IPS DF 6.9 (cell line): ENCODE results near the gene PLPP3.

ENCODE experiments used
- DNase-seq: peaks from one replicate; pipeline ENCODE4 v3.0.0-alpha.2; 2013; ENCODE audit warnings: low read depth, low spot score
- H3K27ac ChIP-seq: one replicate; pipeline ENCODE4 v1.5.1; 2013; ENCODE audit warnings: low read length, control low read depth
- H3K27me3 ChIP-seq: 2 replicates; pipeline ENCODE4 v1.6.1; 2013; ENCODE audit warnings: mild to moderate bottlenecking, low read length; ENCODE audit not compliant: control insufficient read depth, insufficient read depth
- H3K36me3 ChIP-seq: 2 replicates; pipeline ENCODE4 v1.6.1; 2013; ENCODE audit warnings: low read length; ENCODE audit not compliant: control insufficient read depth, insufficient read depth
- H3K4me1 ChIP-seq: 2 replicates; pipeline ENCODE4 v1.6.1; 2013; ENCODE audit warnings: low read length; ENCODE audit not compliant: control insufficient read depth, insufficient read depth
- H3K4me3 ChIP-seq: 2 replicates; pipeline ENCODE4 v1.5.1; 2013; ENCODE audit warnings: mild to moderate bottlenecking, low read length
- H3K9me3 ChIP-seq: 2 replicates; pipeline ENCODE4 v1.6.1; 2013; ENCODE audit warnings: low read length, inconsistent platforms; ENCODE audit not compliant: control insufficient read depth, insufficient read depth
- WGBS: extraction: QIAGEN DNeasy Blood & Tissue Kit; methylation state at CpG from one replicate; pipeline ENCODE4 v1.1.7; 2013; ENCODE audit warnings: mixed read lengths, missing lambda C conversion rate; ENCODE audit not compliant: insufficient read length, insufficient coverage; 5-methylcytosine and 5-hydroxymethylcytosine counted together

The PLPP3 gene

DNA sequence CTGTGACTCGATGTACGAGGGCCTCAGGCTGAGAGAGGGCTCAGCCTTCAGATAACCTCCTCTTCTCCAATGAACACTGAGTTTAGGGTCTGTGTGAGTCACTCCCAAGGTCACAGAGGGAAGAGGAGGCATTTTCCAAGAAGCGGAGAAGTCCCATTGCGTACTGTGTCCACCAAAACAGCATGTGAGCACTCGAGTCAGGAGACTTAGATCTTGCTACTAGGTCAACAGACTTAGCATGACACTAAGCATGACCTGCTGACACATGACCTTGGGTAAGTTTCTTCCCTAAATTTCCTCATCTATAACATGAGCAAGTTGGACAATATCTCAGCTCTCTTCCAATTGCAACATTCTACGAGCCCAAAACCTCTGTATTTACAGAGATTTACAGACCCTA, 68.0 kb downstream of the PLPP3 start:
- no peak overlapping the region for H3K4me3 ChIP-seq
- H3K27me3 ChIP-seq: no peaks in the 10 kb centered on the region
- no peaks in the 10 kb centered on the region for H3K9me3 ChIP-seq
- H3K27ac ChIP-seq: no peak overlapping the region
- H3K4me1 ChIP-seq: peaks cover 3% of the 10 kb centered on the region; the same call in 1 of the 2 replicates
- no peak for DNase-seq
- no CpG with 5 or more reads among the region's 6 CpGs for WGBS
- H3K36me3 ChIP-seq: peaks cover 22% of the 10 kb centered on the region; the same call in 1 of the 2 replicates

DNA sequence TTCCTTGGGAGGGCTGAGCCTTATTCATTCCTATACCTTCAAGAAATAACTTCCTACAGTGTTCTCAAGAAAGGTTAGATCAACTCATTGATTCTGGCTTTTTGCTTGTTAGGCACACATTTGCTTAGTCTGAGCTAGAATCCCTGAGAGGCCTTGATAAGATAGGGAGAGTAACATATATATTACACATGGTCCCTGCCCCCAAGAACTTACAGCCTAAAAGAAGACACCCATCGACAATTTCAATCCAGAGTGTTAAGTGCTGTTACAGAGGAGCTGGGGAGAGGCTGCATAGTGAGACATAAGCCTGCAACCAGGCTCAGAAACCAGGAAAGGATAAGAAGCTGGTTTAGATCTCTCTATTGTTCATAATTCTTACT, 68.7 kb downstream of the PLPP3 start:
- no CpG with 5 or more reads among the region's 1 CpG for WGBS

DNA sequence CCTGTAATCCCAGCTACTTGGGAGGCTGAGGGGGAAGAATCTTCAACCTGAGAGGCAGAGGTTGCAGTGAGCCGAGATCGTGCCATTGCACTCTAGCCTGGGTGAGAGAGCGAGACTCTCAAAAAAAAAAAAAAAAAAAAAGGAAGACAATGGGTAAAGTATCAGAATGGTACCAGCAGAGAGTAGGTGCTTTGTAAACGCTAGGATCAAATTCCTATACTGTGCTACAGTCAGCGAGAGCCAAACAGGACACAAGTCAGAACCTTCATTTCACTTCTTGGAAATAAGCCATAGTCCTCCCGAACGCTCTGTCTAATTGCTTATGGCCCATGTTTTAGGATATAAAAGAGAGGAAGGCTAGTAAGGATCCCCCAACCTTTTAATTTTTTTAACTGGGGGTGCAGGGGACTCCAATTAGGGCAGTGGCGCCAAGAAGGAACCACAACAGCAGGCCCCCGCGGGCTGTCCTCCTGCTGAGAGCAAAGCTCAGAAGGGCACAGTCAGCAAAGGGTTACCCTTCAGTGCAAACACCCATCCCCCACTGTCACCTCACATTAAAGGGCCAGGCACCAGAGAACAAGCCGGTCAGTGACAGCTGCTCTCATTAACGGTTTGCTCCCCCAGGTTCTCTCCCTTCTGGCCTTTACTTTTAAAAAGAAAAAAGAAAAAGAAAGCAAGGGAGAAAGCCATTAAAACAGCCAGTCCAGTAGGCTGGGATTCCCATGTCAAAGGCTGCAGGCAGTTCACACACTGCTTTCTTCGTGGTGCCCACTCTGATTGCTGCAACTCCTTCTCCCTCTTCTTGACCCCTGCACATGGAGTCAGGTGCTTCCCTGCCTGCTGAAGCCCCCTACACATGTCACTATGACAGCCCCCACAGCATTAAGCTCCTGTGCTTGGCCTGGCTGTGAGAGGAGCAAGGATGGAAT, 69.4 kb downstream of the PLPP3 start:
- Histone ChIP-seq H3K4me3 (no peak overlapping the region), H3K27ac (no peak overlapping the region), H3K9me3 (no peaks in the 10 kb centered on the region), H3K36me3 (peaks cover 27% of the 10 kb centered on the region; the same call in 1 of the 2 replicates), H3K27me3 (no peaks in the 10 kb centered on the region), H3K4me1 (peaks cover 2% of the 10 kb centered on the region; the same call in 1 of the 2 replicates)
- no CpG with 5 or more reads among the region's 13 CpGs for WGBS
- no peak for DNase-seq

More for the DNA sequence above, 68.7 kb downstream of the PLPP3 start:
- H3K27ac ChIP-seq: no peak overlapping the region
- no peaks in the 10 kb centered on the region for H3K9me3 ChIP-seq
- H3K4me1 ChIP-seq: peaks cover 2% of the 10 kb centered on the region; the same call in 1 of the 2 replicates
- no peak overlapping the region for H3K4me3 ChIP-seq
- DNase-seq: no peak
- H3K36me3 ChIP-seq: peaks cover 27% of the 10 kb centered on the region; the same call in 1 of the 2 replicates
- H3K27me3 ChIP-seq: no peaks in the 10 kb centered on the region

DNA sequence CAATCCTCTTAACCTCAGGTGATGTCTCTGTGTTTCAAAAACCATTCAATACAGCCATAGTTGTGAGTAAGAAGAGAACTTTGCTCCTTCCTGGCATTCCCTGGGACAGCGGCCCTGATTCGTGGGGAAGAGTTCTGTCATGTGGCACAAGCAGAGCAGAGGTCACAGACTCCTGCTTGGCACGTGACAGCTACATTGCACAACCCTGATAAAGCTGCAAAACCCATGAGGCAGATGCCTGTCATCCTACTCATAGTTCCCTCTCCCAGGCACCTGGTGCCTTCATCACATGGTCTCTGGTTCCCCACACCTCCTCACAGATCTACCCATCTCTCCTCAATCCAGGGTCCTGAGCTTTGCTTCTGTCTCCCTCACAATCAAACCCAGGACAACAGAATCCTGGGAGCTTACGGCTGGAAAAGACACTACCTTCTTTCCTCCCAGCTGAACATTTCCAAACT, 70.8 kb downstream of the PLPP3 start:
- DNase-seq: no peak
- Histone ChIP-seq H3K27ac (no peak overlapping the region), H3K4me3 (no peak overlapping the region), H3K9me3 (no peaks in the 10 kb centered on the region), H3K4me1 (peaks cover 2% of the 10 kb centered on the region; the same call in 1 of the 2 replicates), H3K36me3 (peaks cover 27% of the 10 kb centered on the region; the same call in 1 of the 2 replicates), H3K27me3 (no peaks in the 10 kb centered on the region)
- WGBS: no CpG with 5 or more reads among the region's 4 CpGs

DNA sequence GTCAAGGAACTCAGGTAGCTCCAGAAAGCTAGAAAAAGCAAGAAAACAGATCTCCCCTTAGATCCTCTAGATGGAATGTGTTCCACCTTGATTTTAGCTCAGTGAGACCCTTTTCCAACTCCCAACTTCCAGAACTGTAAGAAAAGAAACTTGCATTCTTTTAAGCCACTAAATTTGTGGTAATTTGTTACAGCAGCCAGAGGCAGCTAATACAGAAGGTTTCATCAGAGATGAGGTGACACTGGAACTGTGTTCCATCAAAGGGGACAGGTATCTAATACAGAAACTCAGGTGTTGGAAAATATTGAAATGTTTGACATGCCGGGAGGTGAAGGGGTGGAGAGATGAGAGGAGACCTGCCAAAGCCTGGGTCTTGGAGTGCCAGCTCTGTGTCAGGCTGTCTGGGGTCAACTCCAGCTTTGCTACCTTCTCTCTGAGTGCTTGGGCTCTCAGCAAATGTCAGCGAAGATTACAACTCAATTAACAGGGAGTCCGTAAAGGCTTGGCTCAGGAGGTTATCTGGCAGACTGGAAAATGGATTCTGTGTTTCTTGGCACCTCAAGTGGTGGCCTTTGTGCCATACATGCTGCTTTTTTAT, 71.3 kb downstream of the PLPP3 start:
- Histone ChIP-seq H3K9me3 (no peaks in the 10 kb centered on the region), H3K36me3 (peaks cover 27% of the 10 kb centered on the region; the same call in 1 of the 2 replicates), H3K4me1 (peaks cover 2% of the 10 kb centered on the region; the same call in 1 of the 2 replicates), H3K4me3 (no peak overlapping the region), H3K27ac (no peak overlapping the region), H3K27me3 (no peaks in the 10 kb centered on the region)
- WGBS: no CpG with 5 or more reads among the region's 3 CpGs
- DNase-seq: no peak

DNA sequence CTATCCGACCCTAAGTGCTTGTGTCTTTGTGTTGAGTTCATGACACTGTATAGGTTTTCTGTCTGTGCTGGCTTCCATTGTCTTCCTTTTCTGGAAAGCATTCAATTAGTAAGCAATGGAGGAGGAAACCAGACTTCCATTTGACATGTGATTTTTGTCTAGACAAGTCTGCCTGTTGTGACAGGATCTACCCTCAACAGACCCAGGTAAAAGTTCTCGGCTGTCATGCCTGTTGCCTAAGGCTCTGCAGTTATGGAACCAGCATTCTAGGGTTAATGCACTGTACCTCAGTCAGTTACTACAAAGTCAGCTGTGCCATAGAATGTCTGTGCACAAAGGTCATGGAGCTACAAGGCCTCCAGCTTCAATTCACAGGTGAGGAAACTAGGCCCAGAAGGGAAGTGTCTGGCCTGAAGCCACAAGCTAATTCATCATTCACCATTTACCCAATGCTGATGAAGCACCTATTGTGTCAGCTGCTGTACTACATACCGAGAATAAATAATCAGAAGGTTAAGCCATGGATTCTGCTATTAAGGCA, 72.3 kb downstream of the PLPP3 start:
- no peak overlapping the region; the same call in 1 of the 2 replicates for H3K4me3 ChIP-seq
- H3K27me3 ChIP-seq: no peaks in the 10 kb centered on the region
- H3K4me1 ChIP-seq: peaks cover 2% of the 10 kb centered on the region; the same call in 1 of the 2 replicates
- no peak for DNase-seq
- WGBS: no CpG with 5 or more reads among the region's 3 CpGs
- H3K9me3 ChIP-seq: no peaks in the 10 kb centered on the region
- no peak overlapping the region for H3K27ac ChIP-seq
- peaks cover 25% of the 10 kb centered on the region; the same call in 1 of the 2 replicates for H3K36me3 ChIP-seq

DNA sequence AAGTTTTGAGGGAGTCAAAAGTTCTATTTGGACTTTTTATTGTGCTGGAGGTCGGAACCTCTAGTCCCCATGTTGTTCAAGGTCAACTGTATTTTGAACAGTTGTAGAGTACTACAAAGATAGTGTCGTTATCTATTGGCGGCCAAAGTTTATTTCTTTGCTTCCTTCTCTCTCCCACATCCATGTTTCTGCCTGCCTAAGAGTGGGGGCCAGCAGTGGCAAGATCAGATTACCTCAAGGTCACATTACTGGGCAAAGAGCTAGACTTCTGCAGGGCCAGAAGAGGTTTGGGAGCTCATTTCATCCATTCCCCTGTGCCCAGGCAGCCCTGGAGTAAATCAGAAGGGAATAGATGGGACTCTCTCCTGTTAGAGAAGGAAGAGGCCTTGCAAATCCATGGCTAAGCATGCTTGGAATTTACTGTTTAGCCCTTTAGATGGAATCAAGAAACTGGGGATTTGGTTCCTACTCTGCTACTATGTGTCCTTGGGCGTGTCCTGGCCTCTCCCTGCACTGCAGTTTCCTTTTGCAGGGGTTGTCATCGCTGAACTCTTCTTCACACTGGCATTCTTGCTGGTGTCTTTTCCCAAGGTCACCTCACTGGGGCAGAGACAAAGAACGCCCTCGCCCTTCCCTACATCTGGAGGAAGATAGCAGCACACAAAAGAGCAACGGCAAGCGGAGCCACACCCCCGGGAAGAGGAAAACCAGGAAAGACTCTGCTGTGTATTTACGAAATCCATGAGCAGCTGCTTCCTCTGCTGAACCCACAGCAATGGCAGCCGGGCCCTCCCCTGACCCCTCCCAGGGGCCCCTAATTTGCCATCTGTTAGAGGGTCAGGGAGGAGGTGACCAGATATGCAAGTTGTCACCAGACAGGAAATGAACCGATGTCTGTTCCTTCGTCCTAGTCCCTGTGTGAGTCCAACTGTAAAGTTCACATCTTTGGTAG, 73.3 kb downstream of the PLPP3 start:
- no peak overlapping the region for H3K27ac ChIP-seq
- peaks cover 18% of the 10 kb centered on the region; the same call in 1 of the 2 replicates for H3K36me3 ChIP-seq
- no peak for DNase-seq
- no peak overlapping the region for H3K4me3 ChIP-seq
- no peaks in the 10 kb centered on the region for H3K9me3 ChIP-seq
- H3K4me1 ChIP-seq: peaks cover 2% of the 10 kb centered on the region; the same call in 1 of the 2 replicates
- WGBS: no CpG with 5 or more reads among the region's 14 CpGs
- H3K27me3 ChIP-seq: no peaks in the 10 kb centered on the region

DNA sequence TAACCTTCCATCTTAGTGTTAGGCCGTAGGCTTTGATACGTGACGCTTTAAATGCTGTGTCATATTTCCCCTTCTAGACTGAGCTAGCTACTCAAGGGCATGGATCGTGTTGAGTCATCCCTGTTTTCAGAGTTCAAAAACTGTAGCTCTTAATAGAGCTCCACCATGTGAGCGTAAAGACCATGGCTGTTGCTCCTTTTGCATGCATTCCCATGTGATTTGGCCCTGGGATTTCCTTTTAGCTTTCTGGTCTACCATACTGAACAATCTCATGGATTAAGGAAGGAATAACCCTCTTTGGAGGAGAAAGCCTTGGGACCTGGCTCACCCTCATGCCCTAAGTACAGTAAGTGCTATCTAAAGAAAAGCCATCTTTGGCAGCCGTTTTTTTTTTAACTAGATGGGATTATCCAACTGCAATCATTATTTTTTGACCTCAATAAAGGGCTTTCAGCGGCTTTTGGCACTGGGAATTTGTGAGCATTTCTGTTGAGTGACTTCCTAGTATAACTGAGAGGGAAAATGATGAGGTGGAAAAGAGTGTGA, 76.6 kb downstream of the PLPP3 start:
- no peak for DNase-seq
- no CpG with 5 or more reads among the region's 7 CpGs for WGBS

DNA sequence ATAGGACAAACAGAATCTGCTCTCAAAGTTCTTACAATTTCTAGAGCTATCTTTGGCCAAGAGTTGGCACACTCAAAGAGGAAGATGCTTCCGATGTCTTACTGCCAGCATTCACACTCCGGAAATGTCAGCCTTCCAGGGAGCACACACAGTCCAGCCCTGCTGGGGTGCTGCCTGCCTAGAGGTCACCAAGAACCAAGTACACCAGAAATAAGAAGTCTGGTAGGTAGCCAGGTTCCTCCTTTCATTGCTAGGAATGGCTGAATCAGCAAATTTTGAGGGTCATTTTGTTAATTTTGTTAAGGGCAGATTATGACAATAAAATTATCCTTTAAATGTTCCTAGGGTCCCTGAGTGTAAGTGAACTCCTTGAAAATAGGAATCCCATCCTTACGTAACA, 77.5 kb downstream of the PLPP3 start:
- no peak overlapping the region for H3K27ac ChIP-seq
- H3K4me3 ChIP-seq: no peak overlapping the region
- H3K36me3 ChIP-seq: peaks cover 9% of the 10 kb centered on the region; the same call in 1 of the 2 replicates
- DNase-seq: no peak
- no peaks in the 10 kb centered on the region for H3K4me1 ChIP-seq
- no peaks in the 10 kb centered on the region for H3K9me3 ChIP-seq
- WGBS: no CpG with 5 or more reads among the region's 3 CpGs
- no peaks in the 10 kb centered on the region for H3K27me3 ChIP-seq

More for the DNA sequence above, 76.6 kb downstream of the PLPP3 start:
- no peak overlapping the region for H3K4me3 ChIP-seq
- H3K9me3 ChIP-seq: no peaks in the 10 kb centered on the region
- peaks cover 12% of the 10 kb centered on the region; the same call in 1 of the 2 replicates for H3K36me3 ChIP-seq
- no peaks in the 10 kb centered on the region; the same call in 1 of the 2 replicates for H3K4me1 ChIP-seq
- H3K27ac ChIP-seq: no peak overlapping the region
- no peaks in the 10 kb centered on the region for H3K27me3 ChIP-seq
